Stomach (tissue), 9 donors: ENCODE measurements around the gene EXOG. TPM values are rescaled to one million over a fixed set of nuclear protein-coding genes. Genes with fewer than 3 reads are reported as not detected.
A peak's percentile ranks its signal among the peaks of the same experiment; 100 is the strongest.

ENCODE experiments used
- DNase-seq, 2 donors: peaks; one replicate each; pipeline versions ENCODE4 v3.0.0 to v3.0.0-alpha.2; 2013 to 2019
- H3K27ac ChIP-seq, 5 donors: fragments of 200-600 bp in 4 of 5; sonication (generic) in 4 of 5; one replicate each; pipeline ENCODE4 v1.5.1; 2013 to 2019; ENCODE audit warnings: mild to moderate bottlenecking in 1 of 5, moderate library complexity in 1 of 5
- H3K27me3 ChIP-seq, 3 donors: fragments of 200-600 bp; sonication (generic); one replicate each; pipeline ENCODE4 v1.5.1; 2017 to 2019; ENCODE audit warnings: mixed run types in 1 of 3
- H3K36me3 ChIP-seq, 4 donors: fragments of 200-600 bp; sonication (generic); 1 replicate in 3 of 4; 2 replicates in 1 of 4; pipeline ENCODE4 v1.5.1; 2016 to 2019
- H3K4me1 ChIP-seq, 4 donors: fragments of 200-600 bp; sonication (generic); one replicate each; pipeline ENCODE4 v1.5.1; 2016 to 2019
- H3K4me3 ChIP-seq, 4 donors: fragments of 200-600 bp; sonication (generic) in 3 of 4; one replicate each; pipeline ENCODE4 v1.5.1; 2016 to 2019; ENCODE audit warnings: mild to moderate bottlenecking in 1 of 4
- H3K9me3 ChIP-seq, 4 donors: fragments of 200-600 bp; sonication (generic); one replicate each; pipeline ENCODE4 v1.5.1; 2016 to 2019
- CTCF ChIP-seq, 7 experiments: fragments of 450-650 bp in 4 of 7; fragments of 200-600 bp in 3 of 7; sonication (generic) in 3 of 7; IDR thresholded peaks; one replicate each; pipeline ENCODE4 v1.5.1; 2016 to 2019; ENCODE audit warnings: antibody characterized with exemption in 7 of 7, control low read depth in 2 of 7, mild to moderate bottlenecking in 1 of 7
- EP300 ChIP-seq: sonication (generic); formaldehyde crosslinking; IDR thresholded peaks from one replicate; pipeline ENCODE4 v1.6.1; 2017; ENCODE audit warnings: antibody characterized with exemption
- POLR2A ChIP-seq, 4 donors: fragments of 450-650 bp; IDR thresholded peaks; one replicate each; pipeline ENCODE4 v1.6.1; 2016; ENCODE audit warnings: antibody characterized with exemption in 4 of 4, control low read depth in 2 of 4, mild to moderate bottlenecking in 1 of 4, moderate library complexity in 1 of 4
- POLR2AphosphoS5 ChIP-seq, 3 donors: sonication (generic); formaldehyde crosslinking; IDR thresholded peaks; one replicate each; pipeline ENCODE4 v1.6.1; 2016; ENCODE audit warnings: antibody characterized with exemption in 3 of 3
- WGBS, 5 donors: extraction: QIAGEN DNeasy Blood & Tissue Kit in 3 of 5; methylation state at CpG; one replicate each; pipeline versions ENCODE4 v1.1.5 to v1.1.7; 2013 to 2018; 5-methylcytosine and 5-hydroxymethylcytosine counted together
- intact Hi-C: fragments of 100-400 bp; cut with DNase I; formaldehyde crosslinking; loops from one replicate; pipeline ENCODE4 v1.15.1; 2023; ENCODE audit warnings: low total_unique reads
- polyA plus RNA-seq, 3 donors: library from polyadenylated mRNA; stranded (reverse); fragments of 200-250 nt; gene quantifications; one replicate each; pipeline ENCODE4 v1.2.3, GENCODE V29; 2013
- total RNA-seq, 5 donors: library from RNA; depleted of rRNA; stranded (reverse); fragments of >200 nt; gene quantifications; one replicate each; pipeline versions ENCODE4 v1.1.0 to v1.2.3, GENCODE V29; 2014 to 2016
- donor health status: healthy with polysubstance abuse.
- donor health status: Bipolar disorder and iron deficiency.
- donor health status: healthy.

EXOG gene
- total and polyA plus RNA-seq, 8 donors, result 2.4 to 202 (median 4.3) TPM; not detected in 1

GRCh38 chr3:38453075-38453912 is 42.8 kb upstream of the EXOG start, which contains the start of gene ACVR2B:
Gene ACVR2B, plus strand, starts transcription at chr3:38453890. Its CDS starts 433 bp downstream, at chr3:38454323.
- H3K4me1 ChIP-seq, result peaks cover 15 to 48% (median 40%) of the 10 kb centered on the region in 4 donors
- intact Hi-C loops, result no loop called here
- peak within 1 kb of the TSS; percentile 88 to 94 (median 90) for H3K27ac ChIP-seq
- WGBS, 5 donors, result 6 to 11% (median 8%) methylated on average over 26 to 48 of the region's 48 CpGs
- peak within 1 kb of the TSS; percentile 75 to 90 (median 80) for H3K4me3 ChIP-seq
- no peak for TF ChIP-seq EP300
- peak in 1 of 3 donors; percentile 57 for TF ChIP-seq POLR2AphosphoS5 (IDR thresholded peaks at IDR 0.05)
- TF ChIP-seq POLR2A (IDR thresholded peaks at IDR 0.05), result no peak
- TF ChIP-seq CTCF (IDR thresholded peaks at IDR 0.05), result no peak
- no peaks in the 10 kb centered on the region for H3K9me3 ChIP-seq
- peak; percentile 94 to 96 for DNase-seq
- H3K36me3 ChIP-seq, result no peaks in the 10 kb centered on the region
- no peaks in the 10 kb centered on the region for H3K27me3 ChIP-seq

GRCh38 chr3:38453913-38454177 is 42.3 kb upstream of the EXOG start:
- Histone ChIP-seq H3K27me3 (no peaks in the 10 kb centered on the region), H3K4me3 (peak overlapping the region; percentile 75 to 90 (median 80)), H3K36me3 (no peaks in the 10 kb centered on the region), H3K27ac (peak overlapping the region; percentile 88 to 94 (median 90)), H3K9me3 (no peaks in the 10 kb centered on the region), H3K4me1 (peaks cover 20 to 53% (median 45%) of the 10 kb centered on the region in 4 donors)
- TF ChIP-seq CTCF (IDR thresholded peaks at IDR 0.05) (no peak), EP300 (no peak), POLR2AphosphoS5 (IDR thresholded peaks at IDR 0.05) (no peak), POLR2A (IDR thresholded peaks at IDR 0.05) (no peak)
- WGBS, 5 donors, result 0 to 2% (median 0%) methylated on average over 5 to 36 of the region's 36 CpGs
- intact Hi-C loops, result no loop called here
- DNase-seq, result no peak

- no peaks in the 10 kb centered on the region for H3K36me3 ChIP-seq
- 0 to 1% (median 1%) methylated on average over 40 to 78 of the region's 78 CpGs for WGBS, 5 donors
- H3K4me3 ChIP-seq, result peak overlapping the region; percentile 75 to 90 (median 80)
- DNase-seq, result peak; percentile 65 to 82
- intact Hi-C loops, result no loop called here
- peak overlapping the region; percentile 88 to 94 (median 90) for H3K27ac ChIP-seq
- H3K27me3 ChIP-seq, result no peaks in the 10 kb centered on the region
- peaks cover 22 to 58% (median 50%) of the 10 kb centered on the region in 4 donors for H3K4me1 ChIP-seq
- TF ChIP-seq POLR2AphosphoS5 (IDR thresholded peaks at IDR 0.05) (peak in 2 of 3 donors; percentile 46 to 48), CTCF (IDR thresholded peaks at IDR 0.05) (no peak)
- no peaks in the 10 kb centered on the region for H3K9me3 ChIP-seq
Observed at GRCh38 chr3:38454178-38454883, 41.8 kb upstream of the EXOG start.

- peak overlapping the region; percentile 88 to 94 (median 90) for H3K27ac ChIP-seq
- peak in 1 of 4 donors; percentile 51 for TF ChIP-seq POLR2A (IDR thresholded peaks at IDR 0.05)
- peak in 2 of 3 donors; percentile 64 to 69 for TF ChIP-seq POLR2AphosphoS5 (IDR thresholded peaks at IDR 0.05)
- no peak for TF ChIP-seq EP300
- DNase-seq, result peak; percentile 87 to 91
- H3K4me3 ChIP-seq, result peak overlapping the region; percentile 75 to 90 (median 80)
- H3K36me3 ChIP-seq, result no peaks in the 10 kb centered on the region
- intact Hi-C loops, result no loop called here
- H3K4me1 ChIP-seq, result peaks cover 23 to 65% (median 58%) of the 10 kb centered on the region in 4 donors
- H3K9me3 ChIP-seq, result no peaks in the 10 kb centered on the region
- WGBS, 5 donors, result 0 to 1% (median 1%) methylated on average over 18 to 72 of the region's 72 CpGs
- H3K27me3 ChIP-seq, result no peaks in the 10 kb centered on the region
Observed at GRCh38 chr3:38454884-38455638, 41.1 kb upstream of the EXOG start.
